ENCODE data around the gene KTN1.

GRCh38 chr14:55720796-55721195 lies 140.8 kb downstream of the KTN1 start:
- TF ChIP-seq CTCF (IDR thresholded peaks at IDR 0.05) (no peak), POLR2A (IDR thresholded peaks at IDR 0.05) (no peak)

Measured in breast epithelium (tissue), 3 donors.